Muscle layer of duodenum (tissue), 2 donors: ENCODE measurements around the gene MYO7A.

Experiments used
- H3K27ac ChIP-seq: one replicate; pipeline ENCODE4 v1.7.0; 2013; ENCODE audit warnings: mild to moderate bottlenecking, low read length
- H3K27me3 ChIP-seq: one replicate; pipeline ENCODE4 v1.7.0; 2013; ENCODE audit warnings: low read depth, mild to moderate bottlenecking, control low read depth, low read length
- H3K36me3 ChIP-seq, 2 donors: one replicate each; pipeline ENCODE4 v1.7.0; 2013; ENCODE audit warnings: low read length in 2 of 2, control low read depth in 1 of 2, mild to moderate bottlenecking in 1 of 2; ENCODE audit not compliant: insufficient read depth in 2 of 2, control insufficient read depth in 1 of 2
- H3K4me1 ChIP-seq, 2 donors: one replicate each; pipeline ENCODE4 v1.7.0; 2013; ENCODE audit warnings: low read length in 2 of 2, mild to moderate bottlenecking in 2 of 2, control low read depth in 1 of 2, moderate library complexity in 1 of 2; ENCODE audit not compliant: insufficient read depth in 2 of 2, control insufficient read depth in 1 of 2
- H3K4me3 ChIP-seq, 2 donors: one replicate each; pipeline ENCODE4 v1.7.0; 2013; ENCODE audit warnings: low read length in 2 of 2, low read depth in 1 of 2, mild to moderate bottlenecking in 1 of 2
- H3K9me3 ChIP-seq, 2 donors: one replicate each; pipeline ENCODE4 v1.7.0; 2013; ENCODE audit warnings: low read length in 2 of 2, control low read depth in 1 of 2, mild to moderate bottlenecking in 1 of 2; ENCODE audit not compliant: control insufficient read depth in 1 of 2
- donor health status: healthy.

Gene MYO7A

DNA sequence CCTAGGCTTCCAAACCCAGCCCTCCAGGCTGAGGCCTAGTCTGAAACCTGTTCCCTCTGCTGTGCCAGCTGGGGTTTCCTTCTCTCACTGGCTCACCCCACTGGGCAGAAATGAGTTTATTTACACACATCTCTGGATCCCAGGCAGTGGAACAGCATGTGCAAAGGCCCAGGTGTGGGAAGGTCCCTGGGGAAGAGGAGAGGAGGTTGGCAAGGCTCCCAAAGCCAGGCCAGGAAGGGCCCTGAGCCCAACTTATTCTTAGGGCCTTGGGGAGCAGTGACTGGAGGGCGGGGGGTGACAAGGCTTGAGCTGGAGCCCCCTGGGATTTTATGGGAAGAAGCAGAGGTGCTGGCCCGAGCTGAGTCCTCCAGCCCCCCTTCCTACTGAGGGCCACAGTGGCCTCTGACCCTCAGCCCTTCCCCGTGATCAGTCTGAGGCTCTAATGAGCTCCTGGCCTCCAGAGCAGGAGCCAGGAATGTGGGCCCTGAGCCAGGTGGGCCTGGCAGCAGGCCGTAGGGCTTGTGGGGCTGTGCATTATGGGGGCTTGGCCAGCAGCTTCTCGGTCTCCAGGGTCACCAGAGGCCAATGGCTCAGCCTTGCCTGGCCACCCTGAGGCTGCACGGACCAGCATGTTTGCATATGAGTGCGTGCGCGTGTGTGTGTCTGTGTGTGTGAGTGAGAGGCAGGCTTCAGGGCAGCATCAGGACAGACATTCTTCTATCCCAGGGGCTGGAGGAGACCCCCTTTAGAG lies 2.9 kb downstream of the MYO7A start:
- no peaks in the 10 kb centered on the region for H3K27me3 ChIP-seq
- H3K4me1 ChIP-seq, result peaks cover 5 to 9% of the 10 kb centered on the region in 2 donors
- no peak overlapping the region for H3K4me3 ChIP-seq
- H3K36me3 ChIP-seq, result no peaks in the 10 kb centered on the region
- H3K9me3 ChIP-seq, result no peaks in the 10 kb centered on the region
- H3K27ac ChIP-seq, result no peak overlapping the region

DNA sequence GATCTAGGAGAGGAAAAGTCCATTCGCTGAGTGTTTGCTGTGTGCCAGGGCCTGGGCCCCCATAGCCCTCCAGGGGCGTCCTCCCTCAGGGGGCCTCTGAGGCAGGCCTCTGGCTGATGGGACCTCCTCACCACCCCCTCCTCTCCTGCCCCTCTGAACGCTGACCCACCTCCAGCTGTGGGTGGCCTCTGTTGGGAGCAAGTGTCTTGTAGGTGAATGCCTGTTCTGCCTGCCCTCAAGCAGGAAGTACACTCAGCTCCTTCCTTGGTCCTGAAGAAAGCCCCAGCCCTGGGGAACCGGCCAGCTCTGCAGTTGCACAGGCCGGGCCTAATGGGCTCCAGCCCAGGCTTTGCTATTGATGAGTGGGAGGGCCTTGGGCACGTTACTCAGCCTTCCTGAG lies 3.5 kb downstream of the MYO7A start:
- no peaks in the 10 kb centered on the region for H3K27me3 ChIP-seq
- no peak overlapping the region for H3K4me3 ChIP-seq
- H3K27ac ChIP-seq, result no peak overlapping the region
- H3K36me3 ChIP-seq, result no peaks in the 10 kb centered on the region
- no peaks in the 10 kb centered on the region for H3K9me3 ChIP-seq
- peaks cover 5 to 9% of the 10 kb centered on the region in 2 donors for H3K4me1 ChIP-seq

DNA sequence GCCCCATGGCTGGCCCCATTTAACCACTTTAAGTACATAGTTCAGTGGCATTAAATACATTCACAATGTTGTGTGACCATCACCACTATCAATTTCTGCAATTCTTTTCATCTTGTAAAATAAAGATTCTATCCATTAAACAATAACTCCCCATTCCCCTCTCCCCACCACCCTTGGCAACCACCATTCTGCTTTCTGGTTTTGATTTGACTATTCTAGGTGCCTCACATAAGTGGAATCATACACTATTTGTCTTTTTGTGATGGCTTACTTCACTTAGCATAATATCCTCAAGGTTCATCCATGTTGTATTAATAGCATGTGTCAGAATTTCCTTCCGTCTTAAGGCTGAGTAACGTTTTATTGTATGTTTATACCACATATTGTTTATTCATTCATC lies 7.0 kb downstream of the MYO7A start:
- H3K4me1 ChIP-seq, result no peaks in the 10 kb centered on the region
- H3K4me3 ChIP-seq, result no peak overlapping the region

DNA sequence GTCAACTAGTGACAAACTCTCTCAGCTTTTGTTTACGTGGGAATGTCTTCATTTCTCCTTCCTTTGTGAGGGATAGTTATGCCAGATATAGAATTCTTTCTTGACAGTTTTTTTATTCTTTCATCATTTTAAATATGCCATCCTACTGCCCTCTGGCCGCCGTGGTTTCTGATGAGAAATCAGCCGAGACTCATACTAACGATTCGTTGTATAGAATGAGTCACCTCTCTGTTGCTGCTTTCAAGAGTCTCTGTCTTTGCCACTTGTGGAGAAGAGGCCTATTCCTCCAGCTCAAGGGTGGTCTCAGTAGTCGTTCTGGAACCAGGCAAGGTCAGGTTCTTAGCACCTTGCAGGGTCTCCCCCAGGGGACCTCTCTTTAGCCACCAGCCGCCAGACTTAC lies 8.0 kb downstream of the MYO7A start:
- no peaks in the 10 kb centered on the region for H3K27me3 ChIP-seq
- no peak overlapping the region for H3K4me3 ChIP-seq
- no peak overlapping the region for H3K27ac ChIP-seq
- H3K9me3 ChIP-seq, result no peaks in the 10 kb centered on the region
- H3K4me1 ChIP-seq, result no peaks in the 10 kb centered on the region
- no peaks in the 10 kb centered on the region for H3K36me3 ChIP-seq

More for the DNA sequence above, 7.0 kb downstream of the MYO7A start:
- Histone ChIP-seq H3K9me3 (no peaks in the 10 kb centered on the region), H3K27me3 (no peaks in the 10 kb centered on the region), H3K36me3 (no peaks in the 10 kb centered on the region), H3K27ac (no peak overlapping the region)

DNA sequence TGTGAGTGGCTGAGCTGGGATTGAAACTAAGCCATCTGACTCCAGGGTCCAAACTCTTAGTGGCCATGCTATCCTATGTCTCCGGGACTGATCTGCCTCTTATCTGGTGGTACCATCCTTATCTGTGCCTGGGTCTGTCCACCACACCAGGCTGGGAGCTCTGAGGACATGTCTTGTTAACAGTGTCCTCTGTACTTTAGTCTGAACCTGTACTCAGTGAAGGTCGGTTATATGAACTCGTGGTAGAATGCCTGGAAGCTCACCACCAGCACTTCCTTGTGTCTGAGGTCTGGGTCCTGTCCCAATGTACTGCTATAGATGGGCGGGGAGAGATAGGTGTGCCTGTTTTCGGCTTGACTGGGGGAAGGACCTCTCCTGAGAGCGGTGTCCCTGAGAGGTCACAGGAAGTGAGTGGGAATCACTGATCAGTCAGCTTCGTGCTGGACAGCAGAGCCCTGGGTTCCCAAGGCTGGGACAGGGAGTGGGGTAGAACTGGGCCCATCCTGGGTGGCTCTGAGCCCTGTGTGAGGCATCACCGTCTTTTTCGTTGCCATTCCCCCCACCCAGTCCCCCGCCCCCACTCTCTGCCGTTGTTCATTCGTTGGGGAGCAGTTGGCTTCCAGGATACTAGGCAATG lies 8.9 kb downstream of the MYO7A start:
- Histone ChIP-seq H3K27ac (no peak overlapping the region), H3K27me3 (no peaks in the 10 kb centered on the region), H3K4me3 (no peak overlapping the region), H3K4me1 (no peaks in the 10 kb centered on the region), H3K9me3 (no peaks in the 10 kb centered on the region), H3K36me3 (no peaks in the 10 kb centered on the region)

DNA sequence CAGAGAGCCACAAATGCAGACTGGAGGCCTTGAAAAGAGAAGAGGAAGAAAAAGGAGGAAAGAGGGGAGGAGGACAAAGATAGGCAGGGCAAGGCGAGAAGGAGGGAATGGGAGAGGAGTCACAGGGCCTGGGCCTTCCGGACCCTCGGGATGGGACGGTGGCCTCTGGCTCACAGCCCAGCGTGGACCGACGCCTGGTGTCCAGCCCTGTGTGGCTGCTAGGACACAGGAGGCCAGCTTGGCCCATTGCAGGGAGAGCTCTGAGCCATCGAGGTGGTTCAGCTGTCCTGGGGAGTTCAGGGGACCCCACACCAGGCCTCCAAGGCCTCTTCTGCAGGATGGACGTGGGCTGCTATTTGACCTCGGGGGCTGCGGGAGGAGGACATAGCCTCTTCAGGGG lies 9.4 kb downstream of the MYO7A start:
- H3K36me3 ChIP-seq, result no peaks in the 10 kb centered on the region
- H3K27me3 ChIP-seq, result no peaks in the 10 kb centered on the region
- no peaks in the 10 kb centered on the region for H3K4me1 ChIP-seq
- H3K27ac ChIP-seq, result no peak overlapping the region
- no peaks in the 10 kb centered on the region for H3K9me3 ChIP-seq
- no peak overlapping the region for H3K4me3 ChIP-seq

DNA sequence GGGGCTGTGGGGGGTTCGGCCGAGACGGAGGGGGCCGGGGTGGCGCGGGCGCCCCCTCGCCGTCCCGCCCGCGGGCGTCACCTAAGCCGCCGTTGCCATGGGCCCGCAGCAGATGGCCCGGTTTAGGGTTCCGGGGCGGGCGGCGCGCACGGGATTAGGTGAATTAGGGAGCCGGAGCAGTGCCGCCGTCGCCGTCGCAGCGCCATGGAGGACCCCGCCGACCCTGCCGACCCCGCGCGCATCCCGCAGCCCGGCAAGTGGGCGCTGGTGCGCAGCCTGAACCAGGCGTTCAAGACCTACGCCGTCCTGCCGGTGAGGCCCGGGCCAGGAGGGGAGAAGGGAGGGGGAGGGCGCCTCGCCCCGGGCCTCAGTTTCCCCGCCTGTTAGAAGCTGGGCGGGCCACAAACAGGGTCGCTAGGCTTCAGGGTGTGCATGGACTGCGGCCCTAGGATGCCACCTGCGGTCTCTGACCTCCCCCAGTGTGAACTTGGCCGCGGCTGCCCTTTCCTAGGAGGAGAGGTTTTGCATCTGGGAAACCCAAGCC lies 10.1 kb downstream of the MYO7A start:
- Histone ChIP-seq H3K27ac (no peak overlapping the region), H3K36me3 (no peaks in the 10 kb centered on the region), H3K4me1 (no peaks in the 10 kb centered on the region), H3K9me3 (no peaks in the 10 kb centered on the region), H3K4me3 (no peak overlapping the region), H3K27me3 (no peaks in the 10 kb centered on the region)

DNA sequence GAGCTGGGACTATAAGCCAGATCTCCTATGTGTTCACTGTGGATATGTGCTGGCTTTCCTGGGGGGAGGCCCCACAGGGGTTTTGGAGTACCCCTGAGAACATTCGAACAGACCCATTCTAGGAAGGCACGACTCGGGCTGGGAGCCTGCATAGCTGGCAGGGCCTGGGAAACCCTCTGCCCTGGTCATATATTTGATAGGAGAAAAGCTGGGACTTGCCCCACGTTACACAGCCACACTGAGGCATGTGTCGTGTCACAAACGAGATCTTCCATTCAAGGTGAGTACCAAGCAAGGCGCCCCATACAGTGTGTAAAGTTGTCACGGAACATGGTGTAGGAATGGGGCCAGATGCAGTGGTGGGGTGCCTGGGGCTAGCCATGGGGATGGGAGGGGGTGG lies 11.2 kb downstream of the MYO7A start:
- Histone ChIP-seq H3K4me1 (no peaks in the 10 kb centered on the region), H3K27ac (no peak overlapping the region), H3K9me3 (no peaks in the 10 kb centered on the region), H3K36me3 (no peaks in the 10 kb centered on the region), H3K27me3 (no peaks in the 10 kb centered on the region), H3K4me3 (no peak overlapping the region)

DNA sequence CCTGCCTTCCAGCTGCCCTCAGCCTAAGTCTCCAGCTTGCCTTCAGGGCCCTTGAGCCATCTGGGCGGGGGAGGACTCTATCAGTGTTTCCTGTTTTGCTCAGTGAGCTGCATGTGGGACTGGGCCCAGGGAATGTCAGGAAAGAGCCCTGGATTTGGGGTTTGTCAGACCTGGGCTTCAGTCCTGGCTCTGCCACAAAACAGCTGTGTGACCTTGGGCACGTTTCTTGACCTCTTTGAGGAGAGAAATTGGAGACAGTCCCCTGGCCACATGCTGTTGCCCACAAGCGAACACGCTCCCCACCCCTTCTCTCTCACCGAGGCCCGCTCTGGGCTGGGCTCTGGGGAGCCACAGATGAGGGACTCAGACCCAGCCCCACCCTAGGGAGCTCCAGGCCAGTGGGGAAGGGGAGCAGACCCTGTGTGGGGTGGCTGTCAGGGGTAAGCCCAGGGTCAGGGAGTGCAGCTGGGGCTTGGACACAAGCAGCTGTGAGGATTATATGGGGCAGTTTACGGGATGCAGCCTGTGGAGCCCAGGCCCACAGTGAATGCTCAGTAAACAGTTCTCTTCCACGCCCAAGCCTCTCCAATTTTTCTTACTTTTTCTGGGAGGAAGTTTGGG lies 12.3 kb downstream of the MYO7A start:
- Histone ChIP-seq H3K27ac (no peak overlapping the region), H3K36me3 (no peaks in the 10 kb centered on the region), H3K4me3 (no peak overlapping the region), H3K27me3 (no peaks in the 10 kb centered on the region), H3K9me3 (no peaks in the 10 kb centered on the region), H3K4me1 (no peaks in the 10 kb centered on the region)

DNA sequence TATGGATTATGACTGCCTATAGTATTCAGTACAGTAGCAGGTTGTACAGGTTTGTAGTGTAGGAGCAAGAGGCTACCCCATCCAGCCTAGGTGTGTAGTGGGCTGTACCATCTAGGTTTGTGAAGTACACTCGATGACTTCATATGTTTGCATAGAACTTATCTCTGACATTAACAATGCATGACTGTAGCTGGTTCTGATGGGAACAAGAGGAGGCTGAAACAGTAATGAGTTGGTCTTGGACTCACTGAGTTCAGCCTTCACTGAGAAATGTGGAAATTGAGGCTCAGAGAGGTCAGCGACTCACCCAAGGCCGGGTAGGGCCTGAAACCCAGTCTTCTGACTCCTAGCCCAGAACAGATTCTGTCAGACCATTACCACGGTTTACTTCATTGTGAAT lies 13.0 kb downstream of the MYO7A start:
- no peak overlapping the region for H3K27ac ChIP-seq
- H3K4me3 ChIP-seq, result no peak overlapping the region
- no peaks in the 10 kb centered on the region for H3K36me3 ChIP-seq
- no peaks in the 10 kb centered on the region for H3K4me1 ChIP-seq
- no peaks in the 10 kb centered on the region for H3K9me3 ChIP-seq
- H3K27me3 ChIP-seq, result no peaks in the 10 kb centered on the region

DNA sequence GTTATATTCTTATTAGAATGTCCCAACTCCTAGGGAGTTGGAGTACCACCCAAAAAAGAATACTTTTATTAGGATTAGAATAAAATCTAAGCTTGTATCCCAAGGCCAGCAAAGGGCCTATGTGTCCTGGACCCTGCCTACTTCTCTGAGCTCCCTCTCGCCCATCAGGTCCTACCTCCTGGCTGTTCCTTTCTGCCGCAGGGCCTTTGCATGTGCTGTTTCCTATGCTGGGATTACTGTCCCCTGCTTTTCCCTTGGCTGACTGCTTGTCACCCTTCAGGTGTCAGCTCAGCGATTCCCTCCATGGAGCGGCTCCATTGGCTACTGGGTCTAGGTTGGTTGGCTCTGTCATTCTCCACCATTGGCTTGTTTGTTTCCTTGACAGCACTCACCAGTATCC lies 13.4 kb downstream of the MYO7A start:
- H3K36me3 ChIP-seq, result no peaks in the 10 kb centered on the region
- H3K9me3 ChIP-seq, result no peaks in the 10 kb centered on the region

More for the DNA sequence above, 13.4 kb downstream of the MYO7A start:
- Histone ChIP-seq H3K27me3 (no peaks in the 10 kb centered on the region), H3K4me3 (no peak overlapping the region), H3K27ac (no peak overlapping the region), H3K4me1 (no peaks in the 10 kb centered on the region)
